HS-27A (cell line): ENCODE results near the gene ZKSCAN8.

Experiments used
- DNase-seq: peaks from one replicate; pipeline ENCODE4 v3.0.0-alpha.2; 2012; ENCODE audit warnings: low read depth, missing footprints

The ZKSCAN8 gene

DNA sequence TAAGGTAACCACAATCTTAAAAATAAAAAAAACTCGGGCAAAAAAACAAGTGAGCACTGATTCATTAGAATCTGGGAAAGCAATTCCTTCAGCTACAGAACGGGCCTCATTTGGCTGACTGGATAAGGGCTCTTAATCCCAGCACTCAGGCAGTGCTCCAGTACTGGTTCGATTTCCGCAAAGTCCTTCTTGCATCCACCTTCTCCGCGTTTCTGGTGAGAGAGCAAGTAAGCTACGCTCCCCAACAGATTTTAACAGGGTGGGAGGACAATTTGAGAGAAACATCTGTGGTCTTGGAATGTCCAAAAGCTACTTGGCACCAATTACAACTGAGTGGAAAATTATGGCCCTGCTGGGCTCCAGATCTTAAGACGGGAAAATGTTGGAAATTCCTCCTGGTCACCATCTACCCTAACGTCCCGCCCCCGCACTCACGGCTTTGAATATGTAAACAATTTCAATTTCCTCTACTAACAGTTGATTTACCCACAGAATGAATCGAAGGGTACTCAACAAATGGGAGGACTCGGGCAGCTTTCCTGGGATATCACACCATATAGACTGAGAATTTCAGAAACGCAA lies 65.3 kb downstream of the ZKSCAN8 start:
- no peak for DNase-seq

DNA sequence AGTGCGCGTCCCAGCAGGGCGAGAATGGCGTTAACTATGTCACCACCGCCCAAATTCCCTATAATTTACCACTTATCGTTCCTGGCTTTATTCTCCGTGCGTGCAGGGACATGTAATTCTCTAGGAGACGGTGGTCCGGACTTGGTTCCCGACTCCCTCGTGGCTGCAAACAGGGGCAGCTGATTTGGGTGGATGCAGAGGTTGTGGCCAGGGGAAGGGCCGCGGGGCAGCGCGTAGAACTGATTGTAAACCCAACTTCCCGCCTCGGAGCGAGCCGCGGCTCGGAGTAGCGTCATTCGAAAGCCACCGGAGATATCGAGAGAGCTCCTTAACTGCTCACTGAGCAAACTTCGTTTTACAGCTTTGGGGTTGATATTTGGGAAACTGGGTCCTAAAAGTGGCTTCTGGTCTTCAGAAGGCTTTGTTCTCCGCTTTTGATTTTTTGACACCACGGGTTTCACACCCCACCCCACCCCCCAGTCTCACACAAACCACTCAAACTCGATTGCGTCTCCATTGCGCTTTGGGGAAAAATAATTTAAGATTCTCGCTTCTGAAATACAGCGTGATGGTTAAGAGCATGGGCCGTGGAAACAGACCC lies 65.9 kb downstream of the ZKSCAN8 start:
- DNase-seq = no peak

DNA sequence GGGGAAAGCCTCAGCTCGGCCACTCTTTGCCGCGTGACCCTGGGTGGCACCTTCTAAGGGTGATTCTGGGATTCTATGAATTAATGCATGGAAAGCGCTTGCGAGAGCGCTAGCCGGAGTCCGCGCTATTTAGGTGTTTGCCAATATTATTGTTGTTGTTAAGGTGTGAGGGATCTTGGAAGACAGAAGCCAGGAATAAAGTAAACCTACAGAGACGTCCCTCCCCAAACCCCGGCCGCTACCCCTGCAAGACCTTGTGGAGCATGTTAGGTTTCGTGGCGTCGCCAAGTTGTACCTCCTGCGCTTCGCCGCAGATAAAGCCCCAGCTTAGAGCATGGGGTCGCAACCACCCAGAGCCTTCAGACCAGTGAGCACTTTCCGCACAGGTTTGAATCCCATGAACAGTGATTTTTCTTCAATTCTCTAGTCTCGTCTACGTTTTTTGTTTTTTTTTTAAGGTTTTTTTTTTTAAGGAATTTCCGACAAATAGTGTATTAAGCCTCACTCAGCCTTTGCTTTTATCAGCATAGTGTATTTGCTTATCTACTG lies 66.5 kb downstream of the ZKSCAN8 start:
- DNase-seq = no peak
